Mucosa of descending colon (tissue), 3 donors: ENCODE results near the gene SMPD1. TPM values are rescaled to one million over a fixed set of nuclear protein-coding genes. Genes with fewer than 3 reads are reported as not detected.

Experiments
- ATAC-seq: fragments of 200-7000 bp; cut with Tn5 transposase; one replicate; pipeline ENCODE4 v1.9.1; 2020; ENCODE audit warnings: mild to moderate bottlenecking, moderate library complexity
- DNase-seq, 3 donors: peaks; one replicate each; pipeline ENCODE4 v3.0.0-alpha.2; 2020
- H3K36me3 ChIP-seq: fragments of 200-600 bp; one replicate; pipeline ENCODE4 v1.8.0; 2021; ENCODE audit warnings: low read depth, mild to moderate bottlenecking
- H3K4me1 ChIP-seq: fragments of 200-600 bp; one replicate; pipeline ENCODE4 v1.8.0; 2021; ENCODE audit warnings: low read depth, mild to moderate bottlenecking
- H3K4me3 ChIP-seq: fragments of 200-600 bp; one replicate; pipeline ENCODE4 v1.8.0; 2021; ENCODE audit warnings: mild to moderate bottlenecking
- H3K9me3 ChIP-seq: fragments of 200-600 bp; one replicate; pipeline ENCODE4 v1.8.0; 2021; ENCODE audit warnings: mild to moderate bottlenecking
- CTCF ChIP-seq: fragments of 200-600 bp; IDR thresholded peaks from one replicate; pipeline ENCODE4 v1.8.0; 2022; ENCODE audit warnings: antibody characterized with exemption, mild to moderate bottlenecking
- intact Hi-C, 2 donors: fragments of 100-400 bp; cut with DNase I in 1 of 2; cut with micrococcal nuclease in 1 of 2; formaldehyde crosslinking; loops; one replicate each; pipeline versions ENCODE4 v1.11.0 to v1.11.1; 2022; cut with DNase I, micrococcal nuclease
- total RNA-seq, 3 donors: library from RNA; stranded (reverse); fragmentation: NEBNext Ultra II Directional in 2 of 3; extraction: Animal tissue kit (Norgen Biotek cat#: 25700) in 2 of 3; gene quantifications; one replicate each; pipeline versions ENCODE4 v1.2.1 to v1.2.4, GENCODE V29; 2021 to 2023
- donor health status: DM: no; HTN: no; CAD: no; lungs with moderate emphysema.
- donor health status: DM: no; HTN: no; CAD: no.
- donor health status: DM: no; HTN: yes; CAD: no.

SMPD1 gene
- total RNA-seq, 3 donors from 2014 or later = 45.3 to 86.6 (median 62.0) TPM

DNA sequence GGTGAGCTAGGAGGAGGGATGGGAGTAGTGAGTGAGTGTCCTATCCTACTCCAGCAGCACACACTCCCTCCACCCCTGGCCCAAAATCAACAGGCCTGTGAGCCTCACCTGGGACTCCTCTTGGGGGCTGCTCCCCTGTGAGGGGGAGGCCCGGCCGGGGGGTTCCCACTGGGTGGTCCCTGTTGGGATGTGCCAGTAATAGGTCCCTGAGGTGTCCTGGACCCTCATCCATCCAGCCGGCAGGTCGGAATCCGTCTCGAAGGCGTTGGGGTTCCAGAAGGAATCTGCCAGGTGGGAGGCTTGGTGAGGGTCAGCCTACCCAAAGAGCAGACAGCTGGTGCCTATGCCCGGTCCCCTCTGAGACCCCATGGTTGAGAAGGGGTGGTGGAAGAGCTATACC is 13.3 kb downstream of the SMPD1 start:
- H3K36me3 ChIP-seq = no peaks in the 10 kb centered on the region
- ATAC-seq = no peak

DNA sequence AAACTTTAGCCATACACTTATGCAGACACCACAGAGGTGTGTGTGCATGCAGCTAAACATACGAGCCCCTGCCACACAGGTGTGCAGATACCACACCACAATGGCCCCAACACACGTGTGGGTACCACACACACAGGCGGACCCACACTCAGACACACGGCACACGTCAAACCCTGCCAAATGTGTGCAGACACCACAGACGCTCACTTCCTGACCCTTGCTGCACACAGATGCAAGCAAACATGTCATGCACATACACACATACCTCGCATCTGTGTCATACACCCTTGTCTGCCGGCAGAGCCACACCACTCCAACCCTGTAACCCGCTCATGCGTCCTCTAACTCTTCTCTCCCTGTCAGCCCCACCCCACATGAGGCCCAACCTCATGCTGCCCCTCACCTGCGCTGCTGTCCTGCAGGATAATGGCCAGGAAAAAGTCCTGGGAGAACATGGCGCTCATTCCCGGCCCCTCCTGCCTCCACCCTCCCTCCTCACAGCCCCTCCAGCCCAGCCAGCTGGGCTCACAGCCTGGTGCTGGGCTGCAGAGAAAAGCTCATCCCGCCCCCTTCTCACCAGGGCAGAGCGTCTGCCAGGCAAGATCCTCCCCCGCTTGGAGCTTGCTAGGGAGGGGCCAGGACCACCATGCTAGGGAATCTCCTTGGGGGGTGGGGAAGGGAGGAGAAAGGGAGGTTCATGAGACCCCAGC is 14.2 kb downstream of the SMPD1 start:
- no peak for TF ChIP-seq CTCF

More for the DNA sequence above, 13.3 kb downstream of the SMPD1 start:
- intact Hi-C loops = no loop called here
- Histone ChIP-seq H3K4me3 (no peak overlapping the region), H3K4me1 (peaks cover 4% of the 10 kb centered on the region), H3K9me3 (no peaks in the 10 kb centered on the region)
- no peak for TF ChIP-seq CTCF
- DNase-seq = no peak

GRCh38 chr11:6405052-6405667 is 14.9 kb downstream of the SMPD1 start:
- no peaks in the 10 kb centered on the region for H3K36me3 ChIP-seq
- H3K4me3 ChIP-seq = no peak overlapping the region
- intact Hi-C loops = no loop called here
- peaks cover 4% of the 10 kb centered on the region for H3K4me1 ChIP-seq
- DNase-seq (no peak), ATAC-seq (no peak)
- no peak for TF ChIP-seq CTCF
- H3K9me3 ChIP-seq = no peaks in the 10 kb centered on the region

More for the DNA sequence above, 14.2 kb downstream of the SMPD1 start:
- intact Hi-C loops = no loop called here
- Histone ChIP-seq H3K4me3 (no peak overlapping the region), H3K4me1 (peaks cover 4% of the 10 kb centered on the region), H3K9me3 (no peaks in the 10 kb centered on the region), H3K36me3 (no peaks in the 10 kb centered on the region)
- no peak for DNase-seq
- ATAC-seq = peak; percentile 49

GRCh38 chr11:6405846-6406245 is 15.6 kb downstream of the SMPD1 start:
- no peak for TF ChIP-seq CTCF
- DNase-seq = no peak
- Histone ChIP-seq H3K4me3 (no peak overlapping the region), H3K9me3 (no peaks in the 10 kb centered on the region), H3K36me3 (no peaks in the 10 kb centered on the region), H3K4me1 (peaks cover 4% of the 10 kb centered on the region)
- intact Hi-C loops = no loop called here
- no peak for ATAC-seq

DNA sequence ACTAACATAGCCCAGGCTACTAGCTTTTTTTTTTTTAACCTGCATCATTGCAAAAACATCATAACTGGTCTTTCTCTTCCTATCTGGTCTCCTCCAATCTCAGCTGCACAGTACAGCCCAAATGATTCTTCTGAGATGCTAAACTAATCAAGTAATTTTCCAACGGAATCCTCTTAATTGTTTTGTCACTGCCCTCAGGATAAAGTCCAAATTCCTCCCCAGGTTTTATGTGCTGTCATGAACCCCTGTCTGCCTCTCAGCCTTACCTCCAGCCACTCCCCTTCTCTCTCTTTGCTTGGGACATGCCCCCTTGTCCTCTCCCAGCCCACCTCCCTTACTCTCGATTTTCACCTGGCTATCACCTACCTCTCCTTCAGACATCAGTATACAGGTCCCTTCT is 16.1 kb downstream of the SMPD1 start:
- H3K4me1 ChIP-seq = peaks cover 4% of the 10 kb centered on the region
- ATAC-seq = no peak
- no peak overlapping the region for H3K4me3 ChIP-seq
- DNase-seq = no peak
- intact Hi-C loops = no loop called here
- no peaks in the 10 kb centered on the region for H3K9me3 ChIP-seq
- no peaks in the 10 kb centered on the region for H3K36me3 ChIP-seq
- no peak for TF ChIP-seq CTCF
